HL-60 (cell line): ENCODE results near the gene POLR2M.

Source experiments
- POLR2AphosphoS5 ChIP-seq: IDR thresholded peaks from 2 replicates; pipeline ENCODE4 v1.6.1; 2012; ENCODE audit warnings: low read depth
- TF ChIP-seq, protein P1 (sequence below): IDR thresholded peaks from one replicate; pipeline ENCODE4 v1.5.1; 2011; ENCODE audit warnings: low read length, control low read depth, inconsistent platforms; ENCODE audit not compliant: insufficient read depth
- TF ChIP-seq, protein P2 (sequence below): IDR thresholded peaks from 2 replicates; pipeline ENCODE4 v1.6.1; 2012; ENCODE audit warnings: low read depth; ENCODE audit not compliant: insufficient replicate concordance

DNA sequence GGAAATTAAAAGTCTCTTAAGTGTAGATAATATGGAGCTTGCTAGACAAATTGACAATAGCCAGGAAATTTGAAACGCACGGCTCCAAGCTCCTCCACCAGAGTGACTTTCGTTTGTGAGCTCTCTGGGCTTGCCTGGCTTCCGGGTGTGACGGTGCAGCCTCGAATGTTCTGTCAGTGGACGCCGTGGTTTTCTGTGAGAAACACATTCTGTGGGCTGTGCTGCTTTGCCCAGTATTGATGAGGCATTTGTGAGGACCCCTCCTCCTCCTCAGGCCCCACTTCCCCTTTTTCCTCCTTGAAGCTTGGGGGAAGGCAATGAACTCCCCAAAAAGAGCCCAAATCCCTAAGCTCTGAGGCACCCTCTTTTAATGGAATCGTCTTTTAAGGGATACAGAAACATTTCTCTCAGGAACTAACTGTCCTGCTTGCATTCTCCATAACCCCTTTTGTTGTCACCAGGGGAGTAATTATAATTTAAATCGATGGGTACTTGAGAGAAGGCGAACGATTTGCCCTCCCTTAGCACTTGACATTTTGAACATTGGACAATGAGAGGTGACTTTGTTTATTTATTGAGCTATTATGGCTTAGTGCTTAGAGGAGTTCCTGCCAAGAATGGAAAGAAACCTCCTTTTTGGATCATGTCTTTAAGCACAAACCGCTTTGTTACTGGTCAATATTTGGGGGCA lies 40.8 kb downstream of the POLR2M start:
- TF ChIP-seq, protein P1, sequence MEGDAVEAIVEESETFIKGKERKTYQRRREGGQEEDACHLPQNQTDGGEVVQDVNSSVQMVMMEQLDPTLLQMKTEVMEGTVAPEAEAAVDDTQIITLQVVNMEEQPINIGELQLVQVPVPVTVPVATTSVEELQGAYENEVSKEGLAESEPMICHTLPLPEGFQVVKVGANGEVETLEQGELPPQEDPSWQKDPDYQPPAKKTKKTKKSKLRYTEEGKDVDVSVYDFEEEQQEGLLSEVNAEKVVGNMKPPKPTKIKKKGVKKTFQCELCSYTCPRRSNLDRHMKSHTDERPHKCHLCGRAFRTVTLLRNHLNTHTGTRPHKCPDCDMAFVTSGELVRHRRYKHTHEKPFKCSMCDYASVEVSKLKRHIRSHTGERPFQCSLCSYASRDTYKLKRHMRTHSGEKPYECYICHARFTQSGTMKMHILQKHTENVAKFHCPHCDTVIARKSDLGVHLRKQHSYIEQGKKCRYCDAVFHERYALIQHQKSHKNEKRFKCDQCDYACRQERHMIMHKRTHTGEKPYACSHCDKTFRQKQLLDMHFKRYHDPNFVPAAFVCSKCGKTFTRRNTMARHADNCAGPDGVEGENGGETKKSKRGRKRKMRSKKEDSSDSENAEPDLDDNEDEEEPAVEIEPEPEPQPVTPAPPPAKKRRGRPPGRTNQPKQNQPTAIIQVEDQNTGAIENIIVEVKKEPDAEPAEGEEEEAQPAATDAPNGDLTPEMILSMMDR = no peak
- no peak for TF ChIP-seq POLR2AphosphoS5
- TF ChIP-seq, protein P2, sequence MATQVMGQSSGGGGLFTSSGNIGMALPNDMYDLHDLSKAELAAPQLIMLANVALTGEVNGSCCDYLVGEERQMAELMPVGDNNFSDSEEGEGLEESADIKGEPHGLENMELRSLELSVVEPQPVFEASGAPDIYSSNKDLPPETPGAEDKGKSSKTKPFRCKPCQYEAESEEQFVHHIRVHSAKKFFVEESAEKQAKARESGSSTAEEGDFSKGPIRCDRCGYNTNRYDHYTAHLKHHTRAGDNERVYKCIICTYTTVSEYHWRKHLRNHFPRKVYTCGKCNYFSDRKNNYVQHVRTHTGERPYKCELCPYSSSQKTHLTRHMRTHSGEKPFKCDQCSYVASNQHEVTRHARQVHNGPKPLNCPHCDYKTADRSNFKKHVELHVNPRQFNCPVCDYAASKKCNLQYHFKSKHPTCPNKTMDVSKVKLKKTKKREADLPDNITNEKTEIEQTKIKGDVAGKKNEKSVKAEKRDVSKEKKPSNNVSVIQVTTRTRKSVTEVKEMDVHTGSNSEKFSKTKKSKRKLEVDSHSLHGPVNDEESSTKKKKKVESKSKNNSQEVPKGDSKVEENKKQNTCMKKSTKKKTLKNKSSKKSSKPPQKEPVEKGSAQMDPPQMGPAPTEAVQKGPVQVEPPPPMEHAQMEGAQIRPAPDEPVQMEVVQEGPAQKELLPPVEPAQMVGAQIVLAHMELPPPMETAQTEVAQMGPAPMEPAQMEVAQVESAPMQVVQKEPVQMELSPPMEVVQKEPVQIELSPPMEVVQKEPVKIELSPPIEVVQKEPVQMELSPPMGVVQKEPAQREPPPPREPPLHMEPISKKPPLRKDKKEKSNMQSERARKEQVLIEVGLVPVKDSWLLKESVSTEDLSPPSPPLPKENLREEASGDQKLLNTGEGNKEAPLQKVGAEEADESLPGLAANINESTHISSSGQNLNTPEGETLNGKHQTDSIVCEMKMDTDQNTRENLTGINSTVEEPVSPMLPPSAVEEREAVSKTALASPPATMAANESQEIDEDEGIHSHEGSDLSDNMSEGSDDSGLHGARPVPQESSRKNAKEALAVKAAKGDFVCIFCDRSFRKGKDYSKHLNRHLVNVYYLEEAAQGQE = no peak
